GM21529 (cell line): Measurements from ENCODE around the gene FLG2.
"Not testable (repeated sequence)": the region's sequence is repeated elsewhere in the genome, so short reads cannot be mapped to it uniquely, and the experiment has no call there.

Experiments
- ATAC-seq: cut with Tn5 transposase; IDR thresholded peaks from one replicate; pipeline ENCODE4 v1.9.1; 2021; ENCODE audit not compliant: unreplicated experiment

Gene FLG2

DNA sequence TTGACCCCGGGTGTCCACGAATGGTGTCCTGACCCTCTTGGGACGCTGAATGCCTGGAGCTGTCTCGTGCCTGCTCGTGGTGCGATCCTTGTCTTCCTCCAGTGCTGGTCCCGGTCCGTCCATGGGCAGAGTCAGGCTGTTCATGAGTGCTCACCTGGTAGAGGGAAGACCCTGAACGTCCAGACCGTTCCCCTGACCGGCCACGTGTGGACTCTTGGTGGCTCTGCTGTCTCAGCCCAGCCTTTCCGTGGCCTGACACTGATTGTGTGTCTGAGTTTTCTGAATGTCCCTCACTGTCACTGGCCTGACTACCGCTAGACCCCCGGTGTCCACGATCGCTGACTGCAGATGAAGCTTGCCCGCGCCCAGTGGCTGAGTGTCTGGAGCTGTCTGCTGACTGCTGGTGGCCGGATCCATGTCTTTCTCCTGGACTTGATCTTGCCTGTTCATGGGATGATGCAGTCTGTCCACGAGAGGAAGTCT is 46.4 kb downstream of the FLG2 start:
- no peak for ATAC-seq

DNA sequence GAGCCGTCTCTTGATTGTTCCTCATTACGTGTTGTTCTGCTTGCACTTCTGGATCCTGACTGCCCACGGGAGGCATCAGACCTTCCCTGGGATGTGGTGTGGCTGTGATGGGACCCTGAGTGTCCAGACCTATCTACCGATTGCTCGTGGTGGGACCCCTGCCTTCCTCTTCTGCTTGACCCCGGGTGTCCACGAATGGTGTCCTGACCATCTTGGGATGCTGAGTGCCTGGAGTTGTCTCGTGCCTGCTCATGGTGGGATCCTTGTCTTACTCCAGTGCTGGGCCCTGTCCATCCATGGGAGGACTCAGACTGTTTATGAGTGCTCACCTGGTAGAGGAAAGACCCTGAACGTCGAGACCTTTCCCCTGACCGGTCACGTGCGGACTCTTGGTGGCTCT is 47.6 kb downstream of the FLG2 start:
- ATAC-seq = not testable (repeated sequence)

DNA sequence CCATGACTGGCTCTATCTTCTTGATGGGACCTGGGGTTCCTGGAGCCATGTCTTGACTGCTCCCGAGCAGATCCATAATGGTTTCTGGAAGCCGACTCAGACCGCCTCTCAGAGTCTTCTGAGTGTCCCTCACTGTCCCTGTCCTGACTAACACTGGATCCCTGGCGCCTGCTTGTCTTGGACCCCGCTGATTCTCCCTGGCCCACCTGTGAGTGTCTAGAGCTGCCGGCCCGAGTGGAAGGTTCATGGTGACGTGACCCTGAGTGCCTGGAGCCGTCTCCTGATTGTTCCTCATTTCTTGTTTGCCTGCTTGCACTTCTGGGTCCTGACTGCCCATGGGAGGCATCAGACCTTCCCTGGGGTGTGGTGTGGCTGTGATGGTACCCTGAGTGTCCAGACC is 49.9 kb downstream of the FLG2 start:
- no peak for ATAC-seq

DNA sequence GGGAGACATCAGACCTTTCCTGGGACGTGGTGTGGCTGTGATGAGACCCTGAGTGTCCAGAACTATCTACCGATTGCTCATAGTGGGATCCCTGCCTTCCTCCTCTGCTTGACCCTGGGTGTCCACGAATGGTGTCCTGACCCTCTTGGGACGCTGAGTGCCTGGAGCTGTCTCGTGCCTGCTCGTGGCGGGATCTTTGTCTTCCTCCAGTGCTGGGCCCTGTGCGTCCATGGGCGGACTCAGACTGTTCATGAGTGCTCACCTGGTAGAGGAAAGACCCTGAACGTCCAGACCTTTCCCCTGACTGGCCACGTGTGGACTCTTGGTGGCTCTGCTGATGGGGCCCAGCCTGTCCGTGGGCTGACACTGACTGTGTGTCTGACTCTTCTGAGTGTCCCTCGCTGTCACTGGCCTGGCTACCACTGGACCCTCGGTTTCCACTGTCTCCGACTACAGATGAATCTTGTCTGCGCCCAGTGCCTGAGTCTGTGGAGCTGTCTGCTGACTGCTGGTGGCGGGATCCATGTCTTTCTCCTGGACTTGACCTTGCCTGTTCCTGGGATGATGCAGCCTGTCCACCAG is 50.4 kb downstream of the FLG2 start:
- ATAC-seq = not testable (repeated sequence)

DNA sequence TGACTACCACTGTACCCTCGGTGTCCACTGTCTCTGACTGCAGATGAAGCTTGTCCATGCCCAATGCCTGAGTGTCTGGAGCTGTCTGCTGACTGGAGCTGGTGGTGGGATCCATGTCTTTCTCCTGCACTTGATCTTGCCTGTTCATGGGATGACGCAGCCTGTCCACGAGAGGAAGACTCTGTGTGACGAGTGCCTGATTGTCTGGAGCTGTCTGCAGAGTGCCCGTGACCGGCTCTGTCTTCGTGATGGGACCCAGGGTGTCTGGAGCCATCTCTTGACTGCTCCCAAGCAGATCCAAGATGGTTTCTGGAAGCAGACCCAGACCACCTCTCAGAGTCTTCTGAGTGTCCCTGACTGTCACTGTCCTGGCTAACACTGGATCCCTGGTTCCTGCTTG is 51.0 kb downstream of the FLG2 start:
- ATAC-seq = not testable (repeated sequence)

DNA sequence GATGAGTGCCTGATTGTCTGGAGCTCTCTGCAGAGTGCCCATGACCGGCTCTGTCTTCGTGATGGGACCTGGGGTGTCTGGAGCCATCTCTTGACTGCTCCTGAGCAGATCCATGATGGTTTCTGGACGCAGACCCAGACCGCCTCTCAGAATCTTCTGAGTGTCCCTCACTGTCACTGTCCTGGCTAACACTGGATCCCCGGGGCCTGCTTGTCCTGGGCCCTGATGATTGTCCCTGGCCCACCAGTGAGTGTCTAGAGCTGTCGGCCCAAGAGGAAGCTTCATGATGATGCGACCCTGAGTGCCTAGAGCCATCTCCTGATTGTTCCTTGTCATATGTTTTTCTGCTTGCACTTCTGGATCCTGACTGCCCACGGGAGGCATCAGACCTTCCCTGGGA is 51.8 kb downstream of the FLG2 start:
- ATAC-seq = not testable (repeated sequence)

DNA sequence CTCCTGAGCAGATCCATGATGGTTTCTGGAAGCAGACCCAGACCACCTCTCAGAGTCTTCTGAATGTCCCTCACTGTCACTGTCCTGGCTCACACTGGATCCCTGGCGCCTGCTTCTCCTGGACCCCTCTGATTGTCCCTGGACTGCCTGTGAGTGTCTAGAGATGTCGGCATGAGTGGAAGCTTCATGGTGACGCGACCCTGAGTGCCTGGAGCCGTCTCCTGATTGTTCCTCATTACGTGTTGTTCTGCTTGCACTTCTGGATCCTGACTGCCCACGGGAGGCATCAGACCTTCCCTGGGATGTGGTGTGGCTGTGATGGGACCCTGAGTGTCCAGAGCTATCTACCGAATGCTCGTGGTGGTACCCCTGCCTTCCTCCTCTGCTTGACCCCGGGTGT is 53.7 kb downstream of the FLG2 start:
- not testable (repeated sequence) for ATAC-seq

DNA sequence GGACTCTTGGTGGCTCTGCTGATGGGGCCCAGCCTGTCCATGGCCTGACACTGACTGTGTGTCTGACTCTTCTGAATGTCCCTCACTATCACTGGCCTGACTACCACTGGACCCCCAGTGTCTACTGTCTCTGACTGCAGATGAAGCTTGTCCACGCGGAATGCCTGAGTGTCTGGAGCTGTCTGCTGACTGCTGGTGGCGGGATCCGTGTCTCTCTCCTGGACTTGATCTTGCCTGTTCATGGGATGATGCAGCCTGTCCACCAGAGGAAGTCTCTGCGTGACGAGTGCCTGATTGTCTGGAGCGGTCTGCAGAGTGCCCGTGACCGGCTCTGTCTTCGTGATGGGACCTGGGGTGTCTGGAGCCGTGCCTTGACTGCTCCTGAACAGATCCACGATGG is 55.0 kb downstream of the FLG2 start:
- ATAC-seq = not testable (repeated sequence)

DNA sequence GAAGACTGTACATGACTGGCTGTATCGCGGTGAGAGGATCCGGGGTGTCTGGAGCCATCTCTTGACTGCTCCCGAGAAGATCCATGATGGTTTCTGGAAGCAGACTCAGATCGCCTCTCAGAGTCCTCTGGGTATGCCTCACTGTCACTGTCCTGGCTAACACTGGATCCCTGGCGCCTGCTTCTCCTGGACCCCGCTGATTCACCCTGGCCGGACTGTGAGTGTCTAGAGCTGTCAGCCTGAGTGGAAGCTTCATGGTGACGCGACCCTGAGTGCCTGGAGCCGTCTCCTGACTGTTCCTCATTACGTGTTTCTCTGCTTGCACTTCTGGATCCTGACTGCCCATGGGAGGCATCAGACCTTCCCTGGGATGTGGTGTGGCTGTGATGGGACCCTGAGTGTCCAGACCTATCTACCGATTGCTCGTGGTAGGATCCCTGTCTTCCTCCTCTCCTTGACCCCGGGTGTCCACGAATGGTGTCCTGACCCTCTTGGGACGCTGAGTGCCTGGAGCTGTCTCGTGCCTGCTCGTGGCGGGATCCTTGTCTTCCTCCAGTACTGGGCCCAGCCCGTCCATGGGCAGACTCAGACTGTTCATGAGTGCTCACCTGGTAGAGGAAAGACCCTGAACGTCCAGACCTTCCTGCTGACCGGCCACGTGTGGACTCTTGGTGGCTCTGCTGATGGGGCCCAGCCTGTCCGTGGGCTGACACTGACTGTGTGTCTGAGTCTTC is 56.5 kb downstream of the FLG2 start:
- ATAC-seq = not testable (repeated sequence)
